ENCODE measurements around the gene SCRN1. TPM values are rescaled to one million over a fixed set of nuclear protein-coding genes. Genes with fewer than 3 reads are reported as not detected.
"Not testable (repeated sequence)": the region's sequence is repeated elsewhere in the genome, so short reads cannot be mapped to it uniquely, and the experiment has no call there.

Gene SCRN1
- total RNA-seq, 2 experiments from 2014 or later = 12.0 to 12.2 TPM

GRCh38 chr7:29895559-29895958 lies 94.0 kb downstream of the SCRN1 start:
- ChIA-PET CTCF (no interaction called here), POLR2A (no interaction called here)
- no peaks in the 10 kb centered on the region for H3K4me1 Mint-ChIP-seq (ENCODE audit: low read depth)
- no peak overlapping the region for H3K27ac Mint-ChIP-seq
- peaks cover 6% of the 10 kb centered on the region for H3K9me3 Mint-ChIP-seq (ENCODE audit: insufficient read depth)
- peaks cover 5% of the 10 kb centered on the region for H3K27me3 Mint-ChIP-seq (ENCODE audit: low read depth)
- H3K36me3 Mint-ChIP-seq (ENCODE audit: low read depth) = no peaks in the 10 kb centered on the region
- ATAC-seq (no peak), DNase-seq (no peak)
- H3K4me3 Mint-ChIP-seq = no peak overlapping the region

GRCh38 chr7:29894256-29894655 lies 95.3 kb downstream of the SCRN1 start:
- POLR2A ChIA-PET = no interaction called here
- Mint-ChIP-seq H3K9me3 (ENCODE audit: insufficient read depth) (peaks cover 6% of the 10 kb centered on the region), H3K27me3 (ENCODE audit: low read depth) (peaks cover 5% of the 10 kb centered on the region), H3K4me3 (no peak overlapping the region), H3K36me3 (ENCODE audit: low read depth) (no peaks in the 10 kb centered on the region), H3K27ac (no peak overlapping the region), H3K4me1 (ENCODE audit: low read depth) (no peaks in the 10 kb centered on the region)
- no peak for DNase-seq
- ATAC-seq = no peak
- CTCF ChIA-PET = no interaction called here

- peaks cover 6% of the 10 kb centered on the region for H3K9me3 Mint-ChIP-seq (ENCODE audit: insufficient read depth)
- H3K4me3 Mint-ChIP-seq = no peak overlapping the region
- ATAC-seq (no peak), DNase-seq (no peak)
- no peak overlapping the region for H3K27ac Mint-ChIP-seq
- ChIA-PET POLR2A (no interaction called here), CTCF (no interaction called here)
- no peaks in the 10 kb centered on the region for H3K36me3 Mint-ChIP-seq (ENCODE audit: low read depth)
- peaks cover 5% of the 10 kb centered on the region for H3K27me3 Mint-ChIP-seq (ENCODE audit: low read depth)
- no peaks in the 10 kb centered on the region for H3K4me1 Mint-ChIP-seq (ENCODE audit: low read depth)
These were observed 96.1 kb downstream of the SCRN1 start for GRCh38 chr7:29893351-29893965.

GRCh38 chr7:29892231-29892630 lies 97.4 kb downstream of the SCRN1 start:
- no peak for ATAC-seq
- Mint-ChIP-seq H3K27ac (no peak overlapping the region), H3K27me3 (ENCODE audit: low read depth) (no peaks in the 10 kb centered on the region), H3K4me1 (ENCODE audit: low read depth) (no peaks in the 10 kb centered on the region), H3K36me3 (ENCODE audit: low read depth) (no peaks in the 10 kb centered on the region), H3K4me3 (no peak overlapping the region), H3K9me3 (ENCODE audit: insufficient read depth) (peaks cover 6% of the 10 kb centered on the region)
- no peak for DNase-seq
- CTCF ChIA-PET = no interaction called here
- POLR2A ChIA-PET = no interaction called here

GRCh38 chr7:29891766-29892165 lies 97.8 kb downstream of the SCRN1 start:
- no peak for ATAC-seq
- no peak for DNase-seq
- ChIA-PET POLR2A (no interaction called here), CTCF (no interaction called here)
- H3K9me3 Mint-ChIP-seq (ENCODE audit: insufficient read depth) = peaks cover 3% of the 10 kb centered on the region
- no peaks in the 10 kb centered on the region for H3K36me3 Mint-ChIP-seq (ENCODE audit: low read depth)
- no peak overlapping the region for H3K4me3 Mint-ChIP-seq
- H3K4me1 Mint-ChIP-seq (ENCODE audit: low read depth) = no peaks in the 10 kb centered on the region
- H3K27me3 Mint-ChIP-seq (ENCODE audit: low read depth) = no peaks in the 10 kb centered on the region
- no peak overlapping the region for H3K27ac Mint-ChIP-seq

- H3K4me1 Mint-ChIP-seq (ENCODE audit: low read depth); H3K27ac Mint-ChIP-seq; H3K27me3 Mint-ChIP-seq (ENCODE audit: low read depth); POLR2A ChIA-PET; DNase-seq; CTCF ChIA-PET; H3K36me3 Mint-ChIP-seq (ENCODE audit: low read depth); H3K4me3 Mint-ChIP-seq; ATAC-seq; H3K9me3 Mint-ChIP-seq (ENCODE audit: insufficient read depth): not testable (repeated sequence)
These were observed 98.8 kb downstream of the SCRN1 start for GRCh38 chr7:29890786-29891185.

- H3K4me1 Mint-ChIP-seq (ENCODE audit: low read depth) = no peaks in the 10 kb centered on the region
- ChIA-PET POLR2A (no interaction called here), CTCF (no interaction called here)
- no peaks in the 10 kb centered on the region for H3K9me3 Mint-ChIP-seq (ENCODE audit: insufficient read depth)
- H3K27ac Mint-ChIP-seq = no peak overlapping the region
- DNase-seq (no peak), ATAC-seq (no peak)
- peaks cover 1% of the 10 kb centered on the region for H3K27me3 Mint-ChIP-seq (ENCODE audit: low read depth)
- no peaks in the 10 kb centered on the region for H3K36me3 Mint-ChIP-seq (ENCODE audit: low read depth)
- no peak overlapping the region for H3K4me3 Mint-ChIP-seq
These were observed 99.3 kb downstream of the SCRN1 start for GRCh38 chr7:29890251-29890650.

GRCh38 chr7:29889288-29889687 lies 100.3 kb downstream of the SCRN1 start:
- CTCF ChIA-PET = no interaction called here
- ATAC-seq (no peak), DNase-seq (no peak)
- no peak overlapping the region for H3K27ac Mint-ChIP-seq
- POLR2A ChIA-PET = no interaction called here
- no peaks in the 10 kb centered on the region for H3K36me3 Mint-ChIP-seq (ENCODE audit: low read depth)
- no peaks in the 10 kb centered on the region for H3K4me1 Mint-ChIP-seq (ENCODE audit: low read depth)
- peaks cover 8% of the 10 kb centered on the region for H3K27me3 Mint-ChIP-seq (ENCODE audit: low read depth)
- no peak overlapping the region for H3K4me3 Mint-ChIP-seq
- H3K9me3 Mint-ChIP-seq (ENCODE audit: insufficient read depth) = no peaks in the 10 kb centered on the region

GRCh38 chr7:29888006-29888405 lies 101.6 kb downstream of the SCRN1 start:
- CTCF ChIA-PET = no interaction called here
- H3K36me3 Mint-ChIP-seq (ENCODE audit: low read depth) = no peaks in the 10 kb centered on the region
- POLR2A ChIA-PET = no interaction called here
- ATAC-seq (no peak), DNase-seq (no peak)
- no peaks in the 10 kb centered on the region for H3K4me1 Mint-ChIP-seq (ENCODE audit: low read depth)
- peaks cover 13% of the 10 kb centered on the region for H3K27me3 Mint-ChIP-seq (ENCODE audit: low read depth)
- H3K27ac Mint-ChIP-seq = no peak overlapping the region
- H3K9me3 Mint-ChIP-seq (ENCODE audit: insufficient read depth) = no peaks in the 10 kb centered on the region
- H3K4me3 Mint-ChIP-seq = no peak overlapping the region

GRCh38 chr7:29886827-29887226 lies 102.8 kb downstream of the SCRN1 start:
- Mint-ChIP-seq H3K36me3 (ENCODE audit: low read depth) (no peaks in the 10 kb centered on the region), H3K9me3 (ENCODE audit: insufficient read depth) (no peaks in the 10 kb centered on the region), H3K4me1 (ENCODE audit: low read depth) (no peaks in the 10 kb centered on the region), H3K4me3 (no peak overlapping the region), H3K27ac (no peak overlapping the region), H3K27me3 (ENCODE audit: low read depth) (peaks cover 13% of the 10 kb centered on the region)
- POLR2A ChIA-PET = no interaction called here
- CTCF ChIA-PET = no interaction called here
- DNase-seq = no peak
- ATAC-seq = no peak

- CTCF ChIA-PET = no interaction called here
- no peak for ATAC-seq
- no peak for DNase-seq
These were observed 104.0 kb downstream of the SCRN1 start for GRCh38 chr7:29885626-29886025.

GRCh38 chr7:29884399-29885272 lies 105.0 kb downstream of the SCRN1 start:
- POLR2A ChIA-PET = no interaction called here
- no peak overlapping the region for H3K27ac Mint-ChIP-seq
- no peaks in the 10 kb centered on the region for H3K4me1 Mint-ChIP-seq (ENCODE audit: low read depth)
- peaks cover 13% of the 10 kb centered on the region for H3K27me3 Mint-ChIP-seq (ENCODE audit: low read depth)
- H3K36me3 Mint-ChIP-seq (ENCODE audit: low read depth) = no peaks in the 10 kb centered on the region
- DNase-seq (no peak), ATAC-seq (no peak)
- no peaks in the 10 kb centered on the region for H3K9me3 Mint-ChIP-seq (ENCODE audit: insufficient read depth)
- H3K4me3 Mint-ChIP-seq = no peak overlapping the region
- CTCF ChIA-PET = no interaction called here

More at GRCh38 chr7:29885626-29886025, 104.0 kb downstream of the SCRN1 start:
- Mint-ChIP-seq H3K27ac (no peak overlapping the region), H3K9me3 (ENCODE audit: insufficient read depth) (no peaks in the 10 kb centered on the region), H3K4me1 (ENCODE audit: low read depth) (no peaks in the 10 kb centered on the region), H3K36me3 (ENCODE audit: low read depth) (no peaks in the 10 kb centered on the region), H3K27me3 (ENCODE audit: low read depth) (peaks cover 13% of the 10 kb centered on the region), H3K4me3 (no peak overlapping the region)
- POLR2A ChIA-PET = no interaction called here

Measured in activated CD8-positive, alpha-beta T cell treated with anti-CD3 and anti-CD28 coated beads, Interleukin-2, amount 10 ng/mL, durations not matched to agents 7 days and 5 days (primary cell).